HepG2 (cell line): ENCODE results near the gene ITIH3. TPM values are rescaled to one million over a fixed set of nuclear protein-coding genes. Genes with fewer than 3 reads are reported as not detected.
A peak's percentile ranks its signal among the peaks of the same experiment; 100 is the strongest.

ENCODE experiments used
- HDAC1 ChIP-seq: sonication (generic); formaldehyde crosslinking; IDR thresholded peaks from 2 replicates; pipeline ENCODE4 v1.5.1; 2020; ENCODE audit warnings: mild to moderate bottlenecking, missing genetic modification reagents
- HOXA3 ChIP-seq: sonication (generic); formaldehyde crosslinking; IDR thresholded peaks from 2 replicates; pipeline ENCODE4 v1.5.0; 2020; ENCODE audit warnings: missing genetic modification reagents
- KDM5A ChIP-seq: fragments of 200-600 bp; sonication (generic); IDR thresholded peaks from 2 replicates; pipeline ENCODE4 v1.7.0; 2018; ENCODE audit warnings: antibody characterized with exemption, mild to moderate bottlenecking, low read length, borderline replicate concordance
- KLF6 ChIP-seq: IDR thresholded peaks from 2 replicates; pipeline ENCODE4 v1.8.0; 2016; ENCODE audit warnings: missing biosample characterization, missing genetic modification reagents
- MIXL1 ChIP-seq: IDR thresholded peaks from 2 replicates; pipeline ENCODE4 v1.6.1; 2016
- NCOA5 ChIP-seq: sonication (generic); formaldehyde crosslinking; IDR thresholded peaks from 2 replicates; pipeline ENCODE4 v1.4.0; 2020; ENCODE audit warnings: missing genetic modification reagents
- NFKBIZ ChIP-seq: IDR thresholded peaks from 2 replicates; pipeline ENCODE4 v1.6.1; 2018; ENCODE audit warnings: missing genetic modification reagents, missing compliant biosample characterization
- NR2F1 ChIP-seq, 2 experiments: fragments of 450-650 bp in 1 of 2; formaldehyde crosslinking in 1 of 2; IDR thresholded peaks; 2 replicates each; pipeline versions ENCODE4 v1.5.0 to v1.6.1; 2016 to 2020; ENCODE audit warnings: mild to moderate bottlenecking in 1 of 2, missing compliant biosample characterization in 1 of 2, missing genetic modification reagents in 1 of 2, moderate library complexity in 1 of 2
- PHF20 ChIP-seq: sonication (generic); formaldehyde crosslinking; IDR thresholded peaks from 2 replicates; pipeline ENCODE4 v1.5.0; 2020; ENCODE audit warnings: mild to moderate bottlenecking, missing genetic modification reagents
- RXRB ChIP-seq: IDR thresholded peaks from 2 replicates; pipeline ENCODE4 v1.6.1; 2016; ENCODE audit warnings: borderline replicate concordance, missing genetic modification reagents, missing compliant biosample characterization
- SCMH1 ChIP-seq: sonication (generic); formaldehyde crosslinking; IDR thresholded peaks from 2 replicates; pipeline ENCODE4 v1.9.0; 2021; ENCODE audit warnings: missing genetic modification reagents, mild to moderate bottlenecking, borderline replicate concordance
- XRCC5 ChIP-seq: fragments of 200-400 bp; formaldehyde crosslinking; optimal IDR thresholded peaks from 2 replicates; pipeline ENCODE3; 2017; ENCODE audit warnings: mild to moderate bottlenecking, low read length
- ZNF24 ChIP-seq: fragments of 450-650 bp; IDR thresholded peaks from 2 replicates; pipeline ENCODE4 v1.6.1; 2017; ENCODE audit warnings: antibody characterized with exemption, mild to moderate bottlenecking
- ZNF331 ChIP-seq: sonication (generic); formaldehyde crosslinking; IDR thresholded peaks from 2 replicates; pipeline ENCODE4 v1.4.0; 2020; ENCODE audit warnings: missing genetic modification reagents
- ZNF350 ChIP-seq: sonication (generic); formaldehyde crosslinking; IDR thresholded peaks from 2 replicates; pipeline ENCODE4 v1.4.0; 2020; ENCODE audit warnings: mild to moderate bottlenecking, low read depth, missing genetic modification reagents, borderline replicate concordance
- ZNF572 ChIP-seq: sonication (generic); formaldehyde crosslinking; IDR thresholded peaks from 2 replicates; pipeline ENCODE4 v1.5.1; 2020; ENCODE audit warnings: mild to moderate bottlenecking, missing genetic modification reagents
- polyA plus RNA-seq, 8 experiments: library from polyadenylated mRNA; depleted of rRNA in 3 of 8; stranded (reverse) in 7 of 8; unstranded in 1 of 8; fragments of >200 nt; fragmentation: Illumina TruSeq in 4 of 8; extraction: Trizol in 4 of 8; gene quantifications; 2 replicates each; pipeline versions ENCODE4 v1.2.1 to v1.2.3, GENCODE V29; 2011 to 2016; ENCODE audit warnings: low read depth in 4 of 8, missing spikeins in 1 of 8, mixed read lengths in 1 of 8; ENCODE audit not compliant: insufficient read depth in 1 of 8
- total RNA-seq, 5 experiments: library from RNA; depleted of rRNA; stranded (reverse); fragments of >200 nt; fragmentation: Illumina TruSeq; extraction: Trizol; gene quantifications; 2 replicates each; pipeline ENCODE4 v1.2.3, GENCODE V29; 2016; ENCODE audit warnings: low read depth in 1 of 5
- TF ChIP-seq, protein P1 (sequence below): sonication (generic); formaldehyde crosslinking; IDR thresholded peaks from 2 replicates; pipeline ENCODE4 v1.8.0; 2022; ENCODE audit warnings: missing genetic modification reagents, mild to moderate bottlenecking, moderate library complexity, borderline replicate concordance
- TF ChIP-seq, protein P2 (sequence below): fragments of 450-650 bp; IDR thresholded peaks from 2 replicates; pipeline ENCODE4 v1.6.1; 2017; ENCODE audit warnings: mild to moderate bottlenecking
- TF ChIP-seq, protein P3 (sequence below): sonication (generic); formaldehyde crosslinking; IDR thresholded peaks from 2 replicates; pipeline ENCODE4 v1.5.1; 2020; ENCODE audit warnings: mild to moderate bottlenecking, missing genetic modification reagents, borderline replicate concordance
- TF ChIP-seq, protein P4 (sequence below): sonication (generic); formaldehyde crosslinking; IDR thresholded peaks from 2 replicates; pipeline ENCODE4 v1.5.0; 2020; ENCODE audit warnings: missing genetic modification reagents

ITIH3 gene
- total and polyA plus RNA-seq, 2 of the 13 experiments (the other 11 are each of a cell fraction or from before 2014, with no cell fraction given): 105 to 632 TPM

DNA sequence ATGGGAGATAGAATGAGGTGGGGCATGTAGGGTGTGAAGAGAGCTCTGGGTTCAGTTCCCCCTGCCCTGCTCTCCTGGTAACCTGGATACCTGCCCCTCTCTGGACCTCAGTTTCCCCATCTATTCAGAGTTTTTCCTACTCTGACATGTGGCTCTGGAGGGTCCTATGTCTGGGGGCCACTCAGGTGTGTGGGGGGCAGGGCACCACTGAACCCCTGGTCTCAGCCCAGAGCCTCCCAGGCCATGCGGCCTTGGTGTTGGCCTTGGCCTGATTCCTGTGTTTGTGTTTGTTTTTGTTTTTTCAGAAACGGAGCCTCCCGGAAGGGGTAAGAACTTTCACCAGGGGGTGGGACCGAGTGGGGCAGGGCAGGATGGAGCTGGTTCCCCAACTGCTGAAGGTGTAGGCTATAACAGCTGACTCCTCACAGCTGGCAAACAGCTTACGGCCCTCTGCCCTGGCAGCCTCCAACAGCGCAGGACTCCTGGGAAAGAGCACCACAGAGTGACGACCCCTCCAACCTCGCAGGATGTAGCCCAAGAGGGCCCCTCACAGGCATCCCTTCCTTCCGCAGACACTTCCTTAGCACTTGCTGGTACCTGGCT is 803 bp downstream of the ITIH3 start (continued):
- peak; percentile 82 for TF ChIP-seq ZNF350 (CRISPR knock-in tag)
- 0 out of 2 replicates have a peak, but pooled peaks have one; percentile 20 for TF ChIP-seq HOXA3 (CRISPR knock-in tag)
- TF ChIP-seq, protein P1, sequence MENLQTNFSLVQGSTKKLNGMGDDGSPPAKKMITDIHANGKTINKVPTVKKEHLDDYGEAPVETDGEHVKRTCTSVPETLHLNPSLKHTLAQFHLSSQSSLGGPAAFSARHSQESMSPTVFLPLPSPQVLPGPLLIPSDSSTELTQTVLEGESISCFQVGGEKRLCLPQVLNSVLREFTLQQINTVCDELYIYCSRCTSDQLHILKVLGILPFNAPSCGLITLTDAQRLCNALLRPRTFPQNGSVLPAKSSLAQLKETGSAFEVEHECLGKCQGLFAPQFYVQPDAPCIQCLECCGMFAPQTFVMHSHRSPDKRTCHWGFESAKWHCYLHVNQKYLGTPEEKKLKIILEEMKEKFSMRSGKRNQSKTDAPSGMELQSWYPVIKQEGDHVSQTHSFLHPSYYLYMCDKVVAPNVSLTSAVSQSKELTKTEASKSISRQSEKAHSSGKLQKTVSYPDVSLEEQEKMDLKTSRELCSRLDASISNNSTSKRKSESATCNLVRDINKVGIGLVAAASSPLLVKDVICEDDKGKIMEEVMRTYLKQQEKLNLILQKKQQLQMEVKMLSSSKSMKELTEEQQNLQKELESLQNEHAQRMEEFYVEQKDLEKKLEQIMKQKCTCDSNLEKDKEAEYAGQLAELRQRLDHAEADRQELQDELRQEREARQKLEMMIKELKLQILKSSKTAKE: peak; percentile 90
- TF ChIP-seq ZNF331: peak; percentile 74
- TF ChIP-seq KLF6 (CRISPR knock-in tag): no peak
- peak; percentile 58; the same call in 1 of the 2 replicates for TF ChIP-seq MIXL1
- TF ChIP-seq KDM5A: no peak
- TF ChIP-seq, protein P2, sequence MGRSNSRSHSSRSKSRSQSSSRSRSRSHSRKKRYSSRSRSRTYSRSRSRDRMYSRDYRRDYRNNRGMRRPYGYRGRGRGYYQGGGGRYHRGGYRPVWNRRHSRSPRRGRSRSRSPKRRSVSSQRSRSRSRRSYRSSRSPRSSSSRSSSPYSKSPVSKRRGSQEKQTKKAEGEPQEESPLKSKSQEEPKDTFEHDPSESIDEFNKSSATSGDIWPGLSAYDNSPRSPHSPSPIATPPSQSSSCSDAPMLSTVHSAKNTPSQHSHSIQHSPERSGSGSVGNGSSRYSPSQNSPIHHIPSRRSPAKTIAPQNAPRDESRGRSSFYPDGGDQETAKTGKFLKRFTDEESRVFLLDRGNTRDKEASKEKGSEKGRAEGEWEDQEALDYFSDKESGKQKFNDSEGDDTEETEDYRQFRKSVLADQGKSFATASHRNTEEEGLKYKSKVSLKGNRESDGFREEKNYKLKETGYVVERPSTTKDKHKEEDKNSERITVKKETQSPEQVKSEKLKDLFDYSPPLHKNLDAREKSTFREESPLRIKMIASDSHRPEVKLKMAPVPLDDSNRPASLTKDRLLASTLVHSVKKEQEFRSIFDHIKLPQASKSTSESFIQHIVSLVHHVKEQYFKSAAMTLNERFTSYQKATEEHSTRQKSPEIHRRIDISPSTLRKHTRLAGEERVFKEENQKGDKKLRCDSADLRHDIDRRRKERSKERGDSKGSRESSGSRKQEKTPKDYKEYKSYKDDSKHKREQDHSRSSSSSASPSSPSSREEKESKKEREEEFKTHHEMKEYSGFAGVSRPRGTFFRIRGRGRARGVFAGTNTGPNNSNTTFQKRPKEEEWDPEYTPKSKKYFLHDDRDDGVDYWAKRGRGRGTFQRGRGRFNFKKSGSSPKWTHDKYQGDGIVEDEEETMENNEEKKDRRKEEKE: no peak
- no peak for TF ChIP-seq ZNF24
- 0 out of 2 replicates have a peak, but pooled peaks have one; percentile 55 for TF ChIP-seq PHF20 (CRISPR knock-in tag)
- peak; percentile 95 for TF ChIP-seq RXRB
- no peak for TF ChIP-seq NCOA5 (CRISPR knock-in tag)
- TF ChIP-seq HDAC1: peak; percentile 50
- no peak for TF ChIP-seq ZNF572 (CRISPR knock-in tag)
- 0 out of 2 replicates have a peak, but pooled peaks have one; percentile 73 for TF ChIP-seq NFKBIZ
- peak; percentile 34 to 52; a peak in 2 of 4 replicates for TF ChIP-seq NR2F1 (CRISPR knock-in tag; IDR thresholded peaks at IDR 0.05)
- TF ChIP-seq, protein P3, sequence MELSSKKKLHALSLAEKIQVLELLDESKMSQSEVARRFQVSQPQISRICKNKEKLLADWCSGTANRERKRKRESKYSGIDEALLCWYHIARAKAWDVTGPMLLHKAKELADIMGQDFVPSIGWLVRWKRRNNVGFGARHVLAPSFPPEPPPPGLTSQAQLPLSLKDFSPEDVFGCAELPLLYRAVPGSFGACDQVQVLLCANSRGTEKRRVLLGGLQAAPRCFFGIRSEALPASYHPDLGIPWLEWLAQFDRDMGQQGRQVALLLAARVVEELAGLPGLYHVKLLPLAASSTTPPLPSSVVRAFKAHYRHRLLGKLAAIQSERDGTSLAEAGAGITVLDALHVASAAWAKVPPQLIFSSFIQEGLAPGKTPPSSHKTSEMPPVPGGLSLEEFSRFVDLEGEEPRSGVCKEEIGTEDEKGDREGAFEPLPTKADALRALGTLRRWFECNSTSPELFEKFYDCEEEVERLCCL (CRISPR knock-in tag): no peak
- no peak for TF ChIP-seq SCMH1
- TF ChIP-seq, protein P4, sequence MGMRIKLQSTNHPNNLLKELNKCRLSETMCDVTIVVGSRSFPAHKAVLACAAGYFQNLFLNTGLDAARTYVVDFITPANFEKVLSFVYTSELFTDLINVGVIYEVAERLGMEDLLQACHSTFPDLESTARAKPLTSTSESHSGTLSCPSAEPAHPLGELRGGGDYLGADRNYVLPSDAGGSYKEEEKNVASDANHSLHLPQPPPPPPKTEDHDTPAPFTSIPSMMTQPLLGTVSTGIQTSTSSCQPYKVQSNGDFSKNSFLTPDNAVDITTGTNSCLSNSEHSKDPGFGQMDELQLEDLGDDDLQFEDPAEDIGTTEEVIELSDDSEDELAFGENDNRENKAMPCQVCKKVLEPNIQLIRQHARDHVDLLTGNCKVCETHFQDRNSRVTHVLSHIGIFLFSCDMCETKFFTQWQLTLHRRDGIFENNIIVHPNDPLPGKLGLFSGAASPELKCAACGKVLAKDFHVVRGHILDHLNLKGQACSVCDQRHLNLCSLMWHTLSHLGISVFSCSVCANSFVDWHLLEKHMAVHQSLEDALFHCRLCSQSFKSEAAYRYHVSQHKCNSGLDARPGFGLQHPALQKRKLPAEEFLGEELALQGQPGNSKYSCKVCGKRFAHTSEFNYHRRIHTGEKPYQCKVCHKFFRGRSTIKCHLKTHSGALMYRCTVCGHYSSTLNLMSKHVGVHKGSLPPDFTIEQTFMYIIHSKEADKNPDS: no peak
- TF ChIP-seq XRCC5: no peak
